ENCODE results near the gene TIMM44.

DNA sequence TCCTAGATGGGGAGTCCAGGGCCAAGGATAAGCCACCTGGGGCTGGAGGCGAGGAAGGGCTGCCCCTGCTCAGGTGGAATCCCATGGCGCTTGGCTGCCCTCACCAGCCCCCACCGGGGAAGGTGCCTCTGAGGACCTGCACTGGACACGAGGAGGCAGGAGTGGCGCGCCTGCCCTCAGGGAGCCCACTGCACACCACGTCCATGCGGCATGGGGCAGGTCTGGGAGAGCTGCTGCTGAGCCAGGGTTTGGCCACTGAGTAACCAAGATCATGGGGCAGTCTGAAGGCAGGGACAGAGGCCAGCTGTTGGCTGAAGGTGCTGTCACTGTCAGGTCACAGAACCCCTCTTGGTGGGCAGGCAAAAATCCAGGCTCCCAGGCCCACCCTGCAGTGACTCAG is 36.1 kb upstream of the TIMM44 start:
- TF ChIP-seq, protein P1, sequence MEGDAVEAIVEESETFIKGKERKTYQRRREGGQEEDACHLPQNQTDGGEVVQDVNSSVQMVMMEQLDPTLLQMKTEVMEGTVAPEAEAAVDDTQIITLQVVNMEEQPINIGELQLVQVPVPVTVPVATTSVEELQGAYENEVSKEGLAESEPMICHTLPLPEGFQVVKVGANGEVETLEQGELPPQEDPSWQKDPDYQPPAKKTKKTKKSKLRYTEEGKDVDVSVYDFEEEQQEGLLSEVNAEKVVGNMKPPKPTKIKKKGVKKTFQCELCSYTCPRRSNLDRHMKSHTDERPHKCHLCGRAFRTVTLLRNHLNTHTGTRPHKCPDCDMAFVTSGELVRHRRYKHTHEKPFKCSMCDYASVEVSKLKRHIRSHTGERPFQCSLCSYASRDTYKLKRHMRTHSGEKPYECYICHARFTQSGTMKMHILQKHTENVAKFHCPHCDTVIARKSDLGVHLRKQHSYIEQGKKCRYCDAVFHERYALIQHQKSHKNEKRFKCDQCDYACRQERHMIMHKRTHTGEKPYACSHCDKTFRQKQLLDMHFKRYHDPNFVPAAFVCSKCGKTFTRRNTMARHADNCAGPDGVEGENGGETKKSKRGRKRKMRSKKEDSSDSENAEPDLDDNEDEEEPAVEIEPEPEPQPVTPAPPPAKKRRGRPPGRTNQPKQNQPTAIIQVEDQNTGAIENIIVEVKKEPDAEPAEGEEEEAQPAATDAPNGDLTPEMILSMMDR (optimal IDR thresholded peaks at IDR 0.05 in 1 of 3, IDR thresholded peaks at IDR 0.05 in 1 of 3, conservative IDR thresholded peaks at IDR 0.05 in 1 of 3; ENCODE audit: extremely low read depth in 1 of 3, insufficient read depth in 2 of 3, low read length in 3 of 3) = no peak
- TF ChIP-seq EZH2 (IDR thresholded peaks at IDR 0.05; ENCODE audit: low read length) = no peak
